LNCaP clone FGC (cell line): ENCODE results near the gene TMEM250.
A peak's percentile ranks its signal among the peaks of the same experiment; 100 is the strongest.

ENCODE experiments used
- DNase-seq: peaks from one replicate; pipeline ENCODE4 v3.0.0-alpha.2; 2011; ENCODE audit warnings: low read depth
- H3K4me3 ChIP-seq: 2 replicates; pipeline ENCODE4 v1.5.1; 2011; ENCODE audit warnings: mild to moderate bottlenecking, low read depth, low read length, control low read depth
- TF ChIP-seq, protein P1 (sequence below): IDR thresholded peaks from 2 replicates; pipeline ENCODE4 v1.5.1; 2012; ENCODE audit warnings: mild to moderate bottlenecking; ENCODE audit not compliant: control insufficient read depth, insufficient read depth; ENCODE audit errors: extremely low read depth

TMEM250 gene

DNA sequence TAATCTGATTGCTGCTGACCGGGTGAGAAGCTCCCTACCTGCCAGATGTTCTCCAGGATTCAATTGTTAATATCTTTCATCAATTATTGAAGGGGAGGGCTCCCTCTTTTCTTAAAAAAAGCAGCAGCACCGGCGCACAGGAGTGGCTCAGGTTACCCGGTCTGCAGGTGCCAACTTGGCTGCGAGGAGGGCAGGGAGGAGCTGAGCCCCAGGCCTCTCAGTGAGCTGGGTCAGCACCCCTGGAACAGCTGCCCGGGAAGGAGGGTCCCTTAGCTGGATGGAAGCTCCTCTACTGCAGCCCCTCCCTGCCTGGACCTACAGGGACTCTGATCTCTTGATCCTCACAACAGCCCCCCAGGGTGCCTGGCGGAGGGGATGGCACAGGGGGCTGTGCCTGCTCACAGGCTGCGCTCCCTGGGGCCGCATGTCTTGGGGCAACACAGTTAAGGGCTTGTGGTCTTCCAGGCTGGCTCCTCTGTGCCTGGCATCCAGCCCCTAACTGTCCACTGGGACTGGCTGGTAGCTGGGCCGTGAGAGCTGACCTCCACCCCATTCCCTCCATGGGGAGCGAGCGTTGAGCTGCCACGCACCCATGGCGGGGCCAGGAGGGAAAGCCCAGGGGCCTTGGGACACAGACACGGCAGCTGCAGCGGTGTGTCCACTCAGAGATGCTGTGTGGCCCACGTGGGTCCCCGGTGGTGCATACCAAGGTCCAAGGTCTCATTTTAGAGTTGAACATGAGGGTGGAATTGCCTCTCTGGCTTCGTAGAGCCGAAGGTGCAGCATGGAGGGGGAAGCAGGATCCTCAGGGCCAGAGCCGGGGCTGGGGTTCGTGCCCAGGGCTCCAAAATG is 28.6 kb upstream of the TMEM250 start:
- H3K4me3 ChIP-seq: no peak overlapping the region
- no peak for DNase-seq
- TF ChIP-seq, protein P1, sequence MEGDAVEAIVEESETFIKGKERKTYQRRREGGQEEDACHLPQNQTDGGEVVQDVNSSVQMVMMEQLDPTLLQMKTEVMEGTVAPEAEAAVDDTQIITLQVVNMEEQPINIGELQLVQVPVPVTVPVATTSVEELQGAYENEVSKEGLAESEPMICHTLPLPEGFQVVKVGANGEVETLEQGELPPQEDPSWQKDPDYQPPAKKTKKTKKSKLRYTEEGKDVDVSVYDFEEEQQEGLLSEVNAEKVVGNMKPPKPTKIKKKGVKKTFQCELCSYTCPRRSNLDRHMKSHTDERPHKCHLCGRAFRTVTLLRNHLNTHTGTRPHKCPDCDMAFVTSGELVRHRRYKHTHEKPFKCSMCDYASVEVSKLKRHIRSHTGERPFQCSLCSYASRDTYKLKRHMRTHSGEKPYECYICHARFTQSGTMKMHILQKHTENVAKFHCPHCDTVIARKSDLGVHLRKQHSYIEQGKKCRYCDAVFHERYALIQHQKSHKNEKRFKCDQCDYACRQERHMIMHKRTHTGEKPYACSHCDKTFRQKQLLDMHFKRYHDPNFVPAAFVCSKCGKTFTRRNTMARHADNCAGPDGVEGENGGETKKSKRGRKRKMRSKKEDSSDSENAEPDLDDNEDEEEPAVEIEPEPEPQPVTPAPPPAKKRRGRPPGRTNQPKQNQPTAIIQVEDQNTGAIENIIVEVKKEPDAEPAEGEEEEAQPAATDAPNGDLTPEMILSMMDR: no peak

DNA sequence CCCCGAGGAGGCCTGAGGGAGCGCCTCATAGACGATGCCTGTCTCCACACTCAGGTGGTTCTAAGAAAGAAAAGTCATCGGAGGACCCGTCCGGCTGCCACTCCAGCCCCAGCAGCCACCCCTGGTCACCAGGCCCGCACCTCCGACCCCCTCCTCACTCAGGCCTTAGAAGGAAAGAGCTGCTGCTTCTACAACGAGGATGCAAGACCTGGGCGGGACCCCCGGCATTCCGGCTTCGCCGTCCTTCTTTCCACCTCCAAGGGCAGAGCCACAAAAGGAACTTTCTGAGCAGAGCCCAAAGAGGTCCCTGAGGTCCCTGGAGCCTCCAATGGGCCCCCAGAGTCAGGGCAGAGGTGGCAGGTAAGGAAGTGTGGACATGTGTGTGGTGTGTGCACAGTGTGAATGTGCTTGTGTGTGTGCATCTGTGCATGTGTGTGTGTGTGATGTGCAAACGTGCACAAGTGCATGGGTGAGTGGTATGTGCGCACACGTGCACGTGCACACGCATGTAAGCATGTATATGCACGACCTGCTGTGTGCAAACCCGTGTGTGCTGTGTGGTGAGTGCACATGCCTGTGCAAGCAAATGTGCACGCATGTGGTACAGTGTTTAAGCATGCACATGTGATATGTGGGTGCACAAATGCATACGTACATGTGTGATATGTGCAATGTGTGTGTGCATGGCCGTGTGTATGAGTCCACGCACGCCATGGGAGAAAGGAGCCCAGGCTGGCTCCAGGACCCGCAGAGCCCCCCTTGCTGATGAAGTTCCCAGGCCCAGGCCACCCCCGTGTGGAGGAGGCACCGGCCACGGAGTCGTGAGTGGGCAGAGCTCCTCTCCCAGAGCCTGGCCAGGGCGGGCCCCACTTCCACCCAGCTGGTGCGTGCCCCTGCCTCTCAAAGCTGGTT is 27.7 kb upstream of the TMEM250 start:
- TF ChIP-seq, protein P1: no peak
- H3K4me3 ChIP-seq: no peak overlapping the region
- DNase-seq: no peak

DNA sequence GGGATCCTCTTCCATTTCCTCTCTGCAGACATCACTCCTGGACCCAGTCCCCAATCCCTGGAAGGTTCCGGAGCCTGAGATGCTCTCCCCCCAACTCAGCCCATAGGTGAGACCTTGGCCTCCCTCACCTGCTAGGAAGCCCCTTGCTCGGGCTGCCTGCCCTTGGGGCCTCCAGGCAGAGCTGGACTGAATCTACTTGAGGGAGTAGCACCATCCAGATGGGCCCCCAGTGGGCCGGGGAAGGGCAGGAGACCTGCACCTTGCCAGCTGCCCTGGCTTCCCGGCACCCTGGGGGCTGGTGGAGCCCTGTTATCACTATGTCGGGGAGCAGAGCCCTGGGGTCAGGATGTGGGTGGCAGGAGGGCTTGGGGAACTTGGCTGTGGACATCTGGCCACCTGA is 26.9 kb upstream of the TMEM250 start:
- no peak overlapping the region for H3K4me3 ChIP-seq
- TF ChIP-seq, protein P1: no peak
- DNase-seq: no peak

DNA sequence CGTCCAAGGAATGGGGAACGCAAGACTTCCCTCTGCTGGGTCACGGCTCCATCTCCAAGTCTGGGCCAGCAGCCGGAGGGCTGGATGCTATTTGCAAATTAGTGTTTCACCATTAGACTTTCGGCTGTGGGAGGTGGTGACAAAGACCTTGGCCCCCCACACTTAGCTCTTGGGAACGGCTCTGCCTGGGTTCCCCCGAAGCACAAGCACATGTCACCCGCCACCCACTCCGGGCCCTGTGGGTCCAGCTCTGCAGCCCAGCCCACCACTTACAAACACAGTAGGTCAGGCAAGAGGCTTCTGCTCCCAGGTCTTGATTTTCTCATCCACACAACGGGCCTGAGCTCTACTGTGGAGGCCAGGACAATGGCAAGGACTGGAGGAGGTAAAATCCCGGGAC is 25.8 kb upstream of the TMEM250 start:
- H3K4me3 ChIP-seq: no peak overlapping the region
- TF ChIP-seq, protein P1: no peak
- no peak for DNase-seq

DNA sequence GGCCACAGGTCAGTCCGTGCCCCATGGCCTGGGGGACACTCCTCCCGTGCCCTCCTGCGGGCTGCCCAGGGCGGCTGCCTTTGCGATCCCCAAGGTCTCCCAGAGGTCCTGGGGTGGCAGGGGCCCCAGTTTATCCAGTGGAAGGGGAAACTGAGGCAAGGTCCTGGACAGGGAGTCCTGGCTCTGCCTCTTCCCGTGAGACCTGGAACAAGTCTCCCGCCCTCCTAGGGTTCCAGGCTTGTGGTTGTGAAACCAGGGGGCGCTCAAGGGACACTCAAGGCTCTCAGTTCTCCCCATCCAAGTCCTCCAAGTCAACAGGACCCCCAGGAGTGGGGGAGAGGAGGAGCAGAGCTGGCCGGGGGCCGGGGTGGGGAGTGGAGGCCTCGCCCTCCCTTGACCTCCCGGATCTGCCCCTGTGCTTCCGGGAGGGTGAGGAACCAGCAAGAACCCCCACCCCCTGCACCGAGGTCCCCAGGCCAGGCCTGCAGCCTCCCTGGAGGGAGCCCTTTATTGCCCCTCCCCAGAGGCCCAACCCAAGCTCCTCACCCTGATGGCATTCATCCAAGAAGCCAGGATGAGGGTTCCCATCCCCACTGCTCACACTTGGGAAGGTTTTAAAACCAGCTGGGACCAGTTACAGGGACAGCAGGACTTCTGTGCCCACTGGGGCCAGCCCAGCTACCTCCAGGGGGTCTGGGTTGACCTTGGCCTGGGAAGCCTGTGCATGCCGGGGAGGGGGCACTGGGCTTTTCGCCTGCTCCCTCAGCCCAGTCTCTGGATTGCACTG is 24.7 kb upstream of the TMEM250 start:
- no peak overlapping the region for H3K4me3 ChIP-seq
- TF ChIP-seq, protein P1: 0 out of 2 replicates have a peak, but pooled peaks have one; percentile 12

DNA sequence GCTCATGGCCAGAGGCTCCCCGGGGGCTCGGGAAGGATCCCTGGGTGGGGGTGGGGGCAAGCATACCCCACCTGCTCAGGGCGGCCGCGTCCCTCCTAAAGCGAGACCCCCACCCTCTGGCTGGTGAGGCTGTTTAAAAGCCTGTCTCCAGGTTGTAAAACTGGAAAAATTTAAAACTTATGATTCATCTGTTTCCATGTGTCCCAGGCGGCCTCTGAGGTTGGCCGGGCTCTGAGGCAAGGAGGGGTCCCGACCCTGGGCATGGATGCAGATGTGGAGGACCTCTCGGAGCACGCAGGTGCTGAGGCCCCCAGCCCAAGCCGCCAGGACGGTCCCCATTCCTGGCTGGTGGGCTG is 24.2 kb upstream of the TMEM250 start:
- TF ChIP-seq, protein P1: no peak
- no peak overlapping the region for H3K4me3 ChIP-seq
- no peak for DNase-seq

More for the DNA sequence above, 24.7 kb upstream of the TMEM250 start:
- DNase-seq: no peak
